Measurements from ENCODE around the gene CCR5AS.

The CCR5AS gene

GRCh38 chr3:46401579-46401978, 5.3 kb downstream of the CCR5AS start:
- Histone ChIP-seq H3K4me1 (peaks cover 0 to 19% (median 4%) of the 10 kb centered on the region in 3 donors), H3K9me3 (no peaks in the 10 kb centered on the region), H3K36me3 (no peaks in the 10 kb centered on the region), H3K27ac (no peak overlapping the region), H3K4me3 (no peak overlapping the region), H3K27me3 (peaks cover under 1% of the 10 kb centered on the region)
- 94% methylated on average over 2 of the region's 2 CpGs; no CpG with 5 or more reads in 1 of the 2 donors for WGBS, 2 donors (ENCODE audit: low coverage in 1 of 2)
- TF ChIP-seq POLR2A (IDR thresholded peaks at IDR 0.05) (no peak), POLR2AphosphoS5 (IDR thresholded peaks at IDR 0.05) (no peak), CTCF (IDR thresholded peaks at IDR 0.05) (no peak), EP300 (IDR thresholded peaks at IDR 0.05) (no peak)
- ATAC-seq = no peak

- H3K36me3 ChIP-seq = no peaks in the 10 kb centered on the region
- H3K27me3 ChIP-seq = no peaks in the 10 kb centered on the region
- no peak for ATAC-seq
- H3K4me3 ChIP-seq = no peak overlapping the region
- no peaks in the 10 kb centered on the region for H3K9me3 ChIP-seq
- H3K27ac ChIP-seq = no peak overlapping the region
- TF ChIP-seq CTCF (IDR thresholded peaks at IDR 0.05) (no peak), POLR2AphosphoS5 (IDR thresholded peaks at IDR 0.05) (no peak), EP300 (IDR thresholded peaks at IDR 0.05) (no peak), POLR2A (IDR thresholded peaks at IDR 0.05) (no peak)
- 66 to 81% methylated on average over 4 to 5 of the region's 5 CpGs for WGBS, 2 donors (ENCODE audit: low coverage in 1 of 2)
- H3K4me1 ChIP-seq = peaks cover 0 to 12% (median 2%) of the 10 kb centered on the region in 3 donors
Measured at GRCh38 chr3:46400846-46401245, 6.0 kb downstream of the CCR5AS start.

- peaks cover 0 to 5% (median 0%) of the 10 kb centered on the region in 3 donors for H3K4me1 ChIP-seq
- H3K36me3 ChIP-seq = no peaks in the 10 kb centered on the region
- H3K27ac ChIP-seq = no peak overlapping the region
- H3K4me3 ChIP-seq = no peak overlapping the region
- 48 to 66% methylated on average over 4 to 8 of the region's 8 CpGs for WGBS, 2 donors (ENCODE audit: low coverage in 1 of 2)
- TF ChIP-seq POLR2AphosphoS5 (IDR thresholded peaks at IDR 0.05) (no peak), EP300 (IDR thresholded peaks at IDR 0.05) (no peak), CTCF (IDR thresholded peaks at IDR 0.05) (no peak), POLR2A (IDR thresholded peaks at IDR 0.05) (no peak)
- ATAC-seq = no peak
- no peaks in the 10 kb centered on the region for H3K9me3 ChIP-seq
- H3K27me3 ChIP-seq = no peaks in the 10 kb centered on the region
Measured at GRCh38 chr3:46400000-46400734, 6.7 kb downstream of the CCR5AS start.

- Histone ChIP-seq H3K36me3 (no peaks in the 10 kb centered on the region), H3K9me3 (no peaks in the 10 kb centered on the region), H3K4me1 (no peaks in the 10 kb centered on the region), H3K4me3 (no peak overlapping the region), H3K27me3 (no peaks in the 10 kb centered on the region), H3K27ac (no peak overlapping the region)
- ATAC-seq = no peak
- 51 to 72% methylated on average over 2 of the region's 2 CpGs for WGBS, 2 donors (ENCODE audit: low coverage in 1 of 2)
- TF ChIP-seq CTCF (IDR thresholded peaks at IDR 0.05) (no peak), POLR2A (IDR thresholded peaks at IDR 0.05) (no peak), POLR2AphosphoS5 (IDR thresholded peaks at IDR 0.05) (no peak), EP300 (IDR thresholded peaks at IDR 0.05) (no peak)
Measured at GRCh38 chr3:46399557-46399956, 7.3 kb downstream of the CCR5AS start.

- H3K36me3 ChIP-seq = no peaks in the 10 kb centered on the region
- no peak overlapping the region for H3K4me3 ChIP-seq
- no peak overlapping the region for H3K27ac ChIP-seq
- TF ChIP-seq POLR2A (IDR thresholded peaks at IDR 0.05) (no peak), CTCF (IDR thresholded peaks at IDR 0.05) (no peak), EP300 (IDR thresholded peaks at IDR 0.05) (no peak), POLR2AphosphoS5 (IDR thresholded peaks at IDR 0.05) (no peak)
- H3K4me1 ChIP-seq = no peaks in the 10 kb centered on the region
- no peaks in the 10 kb centered on the region for H3K27me3 ChIP-seq
- no peaks in the 10 kb centered on the region for H3K9me3 ChIP-seq
- ATAC-seq = no peak
- 42 to 57% methylated on average over 1 to 2 of the region's 2 CpGs for WGBS, 2 donors (ENCODE audit: low coverage in 1 of 2)
Measured at GRCh38 chr3:46399098-46399497, 7.8 kb downstream of the CCR5AS start.
